HCT116 (cell line): Measurements from ENCODE around the gene C11orf91. TPM values are rescaled to one million over a fixed set of nuclear protein-coding genes. Genes with fewer than 3 reads are reported as not detected.

Experiments used
- ATAC-seq: fragments of 200-7000 bp; cut with Tn5 transposase; 2 replicates; pipeline ENCODE4 v1.9.1; 2020; ENCODE audit warnings: mild to moderate bottlenecking, moderate library complexity
- BruUV-seq: library from RNA; stranded (reverse); fragments of 400-500 nt; replicated peaks from 2 replicates; lab custom pipeline; 2021; lab: Mats Ljungman, UMichigan
- CTCF ChIA-PET: fragments of 300-600 bp; sonication (Branson Sonifier 250); formaldehyde crosslinking; loops from one replicate; lab custom pipeline; 2021; ENCODE audit warnings: antibody characterized with exemption; lab: Charles Lee
- POLR2A ChIA-PET: fragments of 300-600, 350-600 bp; sonication (Branson Sonifier 250); formaldehyde crosslinking; loops from one replicate; lab custom pipeline; 2021; ENCODE audit warnings: antibody characterized with exemption; lab: Charles Lee
- RAD21 ChIA-PET, 2 experiments: fragments of 300-600 bp; sonication (Branson Sonifier 250); formaldehyde crosslinking; loops; one replicate each; lab custom pipeline; 2023; ENCODE audit warnings: low total read pairs in 2 of 2; ENCODE audit not compliant: uncharacterized antibody in 2 of 2, unreplicated experiment in 2 of 2, low non-redundant PET in 1 of 2; lab: Charles Lee
- DNase-seq: peaks from one replicate; pipeline ENCODE4 v3.0.0-alpha.2; 2010; ENCODE audit warnings: low read depth, low spot score
- H2AFZ ChIP-seq: fragments of 200-600 bp; shearing (Covaris generic), sonication (generic); 2 replicates; pipeline ENCODE4 v1.6.1; 2017; ENCODE audit warnings: low read depth, mixed run types, mixed read lengths, antibody characterized with exemption, low read length; ENCODE audit not compliant: poor library complexity, severe bottlenecking
- H3K27ac ChIP-seq: 2 replicates; pipeline ENCODE4 v1.5.1; 2012; ENCODE audit warnings: low read depth, low read length
- H3K27me3 ChIP-seq: fragments of 200-600 bp; sonication (generic); 2 replicates; pipeline ENCODE4 v1.6.1; 2016; ENCODE audit warnings: mixed run types, low read length, mixed read lengths; ENCODE audit not compliant: insufficient read depth
- H3K36me3 ChIP-seq, 2 experiments: fragments of 200-500 bp in 1 of 2; fragments of 200-600 bp in 1 of 2; sonication (Bioruptor generic) in 1 of 2; sonication (generic) in 1 of 2; 2 replicates each; pipeline versions ENCODE4 v1.5.1 to v1.6.1; 2014 to 2016; ENCODE audit warnings: low read length in 2 of 2, inconsistent platforms in 1 of 2, mixed read lengths in 1 of 2, mixed run types in 1 of 2; ENCODE audit not compliant: insufficient read depth in 2 of 2, control insufficient read depth in 1 of 2
- H3K4me1 ChIP-seq, 2 experiments: fragments of 200-600 bp in 1 of 2; sonication (generic) in 1 of 2; 2 replicates each; pipeline versions ENCODE4 v1.5.1 to v1.6.1; 2012 to 2017; ENCODE audit warnings: low read length in 2 of 2, inconsistent platforms in 1 of 2, mild to moderate bottlenecking in 1 of 2, mixed read lengths in 1 of 2, mixed run types in 1 of 2, moderate library complexity in 1 of 2; ENCODE audit not compliant: insufficient read depth in 2 of 2, control insufficient read depth in 1 of 2
- H3K4me2 ChIP-seq: fragments of 200-600 bp; sonication (generic); 2 replicates; pipeline ENCODE4 v1.6.1; 2017; ENCODE audit warnings: mixed run types, low read length, mixed read lengths
- H3K4me3 ChIP-seq, 2 experiments: fragments of 200-600 bp in 1 of 2; sonication (generic) in 1 of 2; replicated peaks in 1 of 2; 2 replicates each; pipeline ENCODE4 v1.5.1; 2011 to 2016; ENCODE audit warnings: low read length in 2 of 2, control low read depth in 1 of 2, low read depth in 1 of 2, mild to moderate bottlenecking in 1 of 2, mixed read lengths in 1 of 2, mixed run types in 1 of 2
- H3K79me2 ChIP-seq: fragments of 200-600 bp; sonication (generic); 2 replicates; pipeline ENCODE4 v1.6.1; 2017; ENCODE audit warnings: mild to moderate bottlenecking, mixed run types, low read length, moderate library complexity, mixed read lengths; ENCODE audit not compliant: insufficient read depth
- H3K9ac ChIP-seq: fragments of 200-600 bp; sonication (generic); 2 replicates; pipeline ENCODE4 v1.6.1; 2016; ENCODE audit warnings: low read length, mixed read lengths
- H3K9me2 ChIP-seq: fragments of 200-600 bp; sonication (generic), shearing (Covaris generic); 2 replicates; pipeline ENCODE4 v1.6.1; 2017; ENCODE audit warnings: mixed run types, mild to moderate bottlenecking, moderate library complexity; ENCODE audit not compliant: insufficient read depth
- H3K9me3 ChIP-seq, 2 experiments: fragments of 200-500 bp in 1 of 2; fragments of 200-600 bp in 1 of 2; sonication (Bioruptor generic) in 1 of 2; sonication (generic) in 1 of 2; 2 replicates each; pipeline ENCODE4 v1.6.1; 2014 to 2017; ENCODE audit warnings: low read length in 2 of 2, mixed read lengths in 2 of 2, inconsistent platforms in 1 of 2, low read depth in 1 of 2, mild to moderate bottlenecking in 1 of 2, mixed run types in 1 of 2, moderate library complexity in 1 of 2; ENCODE audit not compliant: control insufficient read depth in 1 of 2, insufficient read depth in 1 of 2
- H4K20me1 ChIP-seq: fragments of 200-600 bp; sonication (generic), shearing (Covaris generic); 2 replicates; pipeline ENCODE4 v1.6.1; 2017; ENCODE audit warnings: mixed run types, mild to moderate bottlenecking, moderate library complexity; ENCODE audit not compliant: insufficient read depth
- CBX3 ChIP-seq: IDR thresholded peaks from 2 replicates; pipeline ENCODE4 v1.6.1; 2012; ENCODE audit warnings: low read depth
- CTCF ChIP-seq, 3 experiments: fragments of 200-600 bp in 1 of 3; sonication (generic) in 1 of 3; IDR thresholded peaks in 2 of 3; conservative IDR thresholded peaks in 1 of 3; 2 replicates each; pipeline ENCODE4 v1.5.1; 2012 to 2017; ENCODE audit warnings: low read depth in 2 of 3, low read length in 2 of 3, antibody characterized with exemption in 1 of 3, borderline replicate concordance in 1 of 3, control low read depth in 1 of 3, mild to moderate bottlenecking in 1 of 3, mixed read lengths in 1 of 3, mixed run types in 1 of 3, moderate library complexity in 1 of 3; ENCODE audit not compliant: insufficient read depth in 1 of 3
- EGR1 ChIP-seq: IDR thresholded peaks from 2 replicates; pipeline ENCODE4 v1.6.1; 2012; ENCODE audit warnings: low read depth
- ELF1 ChIP-seq: IDR thresholded peaks from 2 replicates; pipeline ENCODE4 v1.6.1; 2012; ENCODE audit warnings: low read depth, borderline replicate concordance
- EZH2 ChIP-seq: fragments of 200-600 bp; sonication (generic); IDR thresholded peaks from 2 replicates; pipeline ENCODE4 v1.6.1; 2017; ENCODE audit warnings: antibody characterized with exemption, mixed run types
- EZH2phosphoT487 ChIP-seq: fragments of 200-600 bp; IDR thresholded peaks from 2 replicates; pipeline ENCODE4 v1.6.1; 2018; ENCODE audit warnings: antibody characterized with exemption, borderline replicate concordance
- JUND ChIP-seq: IDR thresholded peaks from 2 replicates; pipeline ENCODE4 v1.6.1; 2012
- RAD21 ChIP-seq: IDR thresholded peaks from 2 replicates; pipeline ENCODE4 v1.6.1; 2012; ENCODE audit warnings: low read depth, mild to moderate bottlenecking
- SIN3A ChIP-seq: IDR thresholded peaks from 2 replicates; pipeline ENCODE4 v1.6.1; 2012; ENCODE audit warnings: low read depth
- SP1 ChIP-seq: IDR thresholded peaks from 2 replicates; pipeline ENCODE4 v1.6.1; 2012; ENCODE audit warnings: low read depth
- ZFX ChIP-seq: fragments of 450-650 bp; IDR thresholded peaks from 2 replicates; pipeline ENCODE4 v1.6.1; 2017
- intact Hi-C: fragments of 100-400 bp; cut with micrococcal nuclease; formaldehyde crosslinking; loops from 2 replicates; pipeline ENCODE4 v1.10.0; 2022
- total RNA-seq: library from RNA; stranded (reverse); gene quantifications from one replicate; pipeline ENCODE4 v1.2.1, GENCODE V29; 2021; ENCODE audit not compliant: unreplicated experiment
- TF ChIP-seq, protein P1 (sequence below): IDR thresholded peaks from 2 replicates; pipeline ENCODE4 v1.6.1; 2012; ENCODE audit warnings: low read depth
- TF ChIP-seq, protein P2 (sequence below): IDR thresholded peaks from 2 replicates; pipeline ENCODE4 v1.6.1; 2012

Gene C11orf91
- total RNA-seq, 1 experiment from 2014 or later, result 0.54 TPM

DNA sequence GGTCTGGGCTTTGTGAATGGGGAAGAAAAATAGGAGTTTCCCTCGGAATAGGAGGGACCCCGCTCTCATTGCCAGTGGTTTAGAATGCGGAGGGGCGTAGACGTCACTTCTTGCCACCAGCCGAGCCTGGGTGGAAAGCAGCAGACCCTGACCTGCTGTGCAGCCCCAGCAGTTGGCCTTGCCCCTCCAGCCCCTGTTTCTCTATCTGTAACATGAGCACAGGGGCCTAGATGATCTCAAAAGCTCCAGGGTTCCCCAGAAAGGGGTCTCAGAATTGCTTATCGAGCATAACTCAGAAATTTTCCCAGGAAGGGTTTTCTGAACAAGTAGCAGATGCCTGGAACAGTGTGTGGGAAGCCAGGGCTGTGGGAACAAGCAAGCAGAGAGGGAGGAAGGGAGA lies 43.9 kb downstream of the C11orf91 start:
- no peaks in the 10 kb centered on the region for H3K79me2 ChIP-seq
- no TSS peak for BruUV-seq
- no peaks in the 10 kb centered on the region for H4K20me1 ChIP-seq
- intact Hi-C loops, result no loop called here
- no peaks in the 10 kb centered on the region for H3K9me2 ChIP-seq
- TF ChIP-seq SIN3A (no peak), JUND (no peak)
- H3K4me1 ChIP-seq, result 0 out of 4 replicates have a peak, but pooled peaks cover 0 to 4% of the 10 kb centered on the region in 2 experiments
- ChIA-PET POLR2A (no interaction called here), CTCF (no interaction called here), RAD21 (no interaction called here)
- no peak overlapping the region for H3K9ac ChIP-seq
- no peak overlapping the region for H2AFZ ChIP-seq
- no peaks in the 10 kb centered on the region for H3K36me3 ChIP-seq
- H3K27ac ChIP-seq, result no peak overlapping the region
- no peaks in the 10 kb centered on the region for H3K27me3 ChIP-seq
- H3K4me3 ChIP-seq, result no peak overlapping the region
- DNase-seq (no peak), ATAC-seq (no peak)
- H3K4me2 ChIP-seq, result no peak overlapping the region
- H3K9me3 ChIP-seq, result no peaks in the 10 kb centered on the region

DNA sequence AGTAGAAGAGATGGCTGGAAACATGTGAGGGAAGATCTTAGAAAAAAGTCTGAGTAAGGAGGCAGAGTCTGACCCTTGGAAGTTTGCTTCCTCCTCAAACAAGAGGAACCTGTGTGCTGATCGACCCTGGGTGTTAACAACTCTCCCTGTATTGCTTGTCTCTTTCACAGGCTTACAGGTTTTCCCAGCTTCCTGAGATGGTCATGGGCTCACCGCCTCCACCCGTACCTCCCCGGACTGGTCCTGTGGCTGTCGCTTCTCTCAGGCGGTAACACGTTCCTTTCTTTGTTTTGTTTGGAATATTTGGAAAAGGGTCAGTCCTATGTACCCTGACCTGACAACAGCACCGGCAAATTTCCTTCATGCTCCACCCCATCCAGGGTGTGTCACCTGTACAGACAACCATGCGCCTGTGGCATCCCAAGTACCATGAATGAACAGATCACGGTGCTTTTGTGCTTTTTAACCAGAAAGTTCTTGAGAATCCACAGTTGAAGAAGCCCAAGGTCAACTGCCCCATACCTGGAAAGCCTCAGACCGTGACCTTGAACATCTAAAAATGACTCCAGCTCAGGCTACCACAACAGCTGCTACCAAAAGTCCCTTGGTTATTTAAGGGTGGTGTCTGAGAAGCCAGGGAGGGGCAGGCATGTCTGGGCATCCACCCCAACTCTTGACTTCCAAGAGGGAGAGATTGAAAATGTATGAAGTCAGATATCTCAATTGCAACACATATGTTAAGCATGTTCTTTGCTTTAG lies 44.6 kb downstream of the C11orf91 start:
- H3K36me3 ChIP-seq, result no peaks in the 10 kb centered on the region
- ChIA-PET POLR2A (no interaction called here), CTCF (no interaction called here), RAD21 (no interaction called here)
- H3K4me3 ChIP-seq, result no peak overlapping the region
- no peak overlapping the region for H3K9ac ChIP-seq
- no peaks in the 10 kb centered on the region for H3K27me3 ChIP-seq
- H3K9me2 ChIP-seq, result no peaks in the 10 kb centered on the region
- no peak overlapping the region for H3K4me2 ChIP-seq
- no peaks in the 10 kb centered on the region for H3K79me2 ChIP-seq
- intact Hi-C loops, result no loop called here
- H3K27ac ChIP-seq, result no peak overlapping the region
- no TSS peak for BruUV-seq
- H4K20me1 ChIP-seq, result no peaks in the 10 kb centered on the region
- ATAC-seq (no peak), DNase-seq (no peak)
- H3K9me3 ChIP-seq, result no peaks in the 10 kb centered on the region
- peaks cover 0 to 6% of the 10 kb centered on the region in 2 experiments; a peak in 1 of 4 replicates for H3K4me1 ChIP-seq
- no peak overlapping the region for H2AFZ ChIP-seq
- TF ChIP-seq SIN3A (no peak), CBX3 (no peak), EZH2phosphoT487 (no peak), RAD21 (no peak), CTCF (IDR thresholded peaks at IDR 0.05 in 2 of 3, conservative IDR thresholded peaks at IDR 0.05 in 1 of 3; ENCODE audit: borderline replicate concordance in 1 of 3, insufficient read depth in 1 of 3, low read depth in 2 of 3, low read length in 2 of 3) (no peak), ELF1 (no peak), EGR1 (no peak), ZFX (no peak), EZH2 (no peak), JUND (no peak), SP1 (no peak)
- TF ChIP-seq, protein P1, sequence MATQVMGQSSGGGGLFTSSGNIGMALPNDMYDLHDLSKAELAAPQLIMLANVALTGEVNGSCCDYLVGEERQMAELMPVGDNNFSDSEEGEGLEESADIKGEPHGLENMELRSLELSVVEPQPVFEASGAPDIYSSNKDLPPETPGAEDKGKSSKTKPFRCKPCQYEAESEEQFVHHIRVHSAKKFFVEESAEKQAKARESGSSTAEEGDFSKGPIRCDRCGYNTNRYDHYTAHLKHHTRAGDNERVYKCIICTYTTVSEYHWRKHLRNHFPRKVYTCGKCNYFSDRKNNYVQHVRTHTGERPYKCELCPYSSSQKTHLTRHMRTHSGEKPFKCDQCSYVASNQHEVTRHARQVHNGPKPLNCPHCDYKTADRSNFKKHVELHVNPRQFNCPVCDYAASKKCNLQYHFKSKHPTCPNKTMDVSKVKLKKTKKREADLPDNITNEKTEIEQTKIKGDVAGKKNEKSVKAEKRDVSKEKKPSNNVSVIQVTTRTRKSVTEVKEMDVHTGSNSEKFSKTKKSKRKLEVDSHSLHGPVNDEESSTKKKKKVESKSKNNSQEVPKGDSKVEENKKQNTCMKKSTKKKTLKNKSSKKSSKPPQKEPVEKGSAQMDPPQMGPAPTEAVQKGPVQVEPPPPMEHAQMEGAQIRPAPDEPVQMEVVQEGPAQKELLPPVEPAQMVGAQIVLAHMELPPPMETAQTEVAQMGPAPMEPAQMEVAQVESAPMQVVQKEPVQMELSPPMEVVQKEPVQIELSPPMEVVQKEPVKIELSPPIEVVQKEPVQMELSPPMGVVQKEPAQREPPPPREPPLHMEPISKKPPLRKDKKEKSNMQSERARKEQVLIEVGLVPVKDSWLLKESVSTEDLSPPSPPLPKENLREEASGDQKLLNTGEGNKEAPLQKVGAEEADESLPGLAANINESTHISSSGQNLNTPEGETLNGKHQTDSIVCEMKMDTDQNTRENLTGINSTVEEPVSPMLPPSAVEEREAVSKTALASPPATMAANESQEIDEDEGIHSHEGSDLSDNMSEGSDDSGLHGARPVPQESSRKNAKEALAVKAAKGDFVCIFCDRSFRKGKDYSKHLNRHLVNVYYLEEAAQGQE, result no peak
- TF ChIP-seq, protein P2, sequence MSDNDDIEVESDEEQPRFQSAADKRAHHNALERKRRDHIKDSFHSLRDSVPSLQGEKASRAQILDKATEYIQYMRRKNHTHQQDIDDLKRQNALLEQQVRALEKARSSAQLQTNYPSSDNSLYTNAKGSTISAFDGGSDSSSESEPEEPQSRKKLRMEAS, result no peak
